Erythroblast (primary cell): ENCODE data around the gene PSMF1.

Experiments
- DNase-seq, 2 experiments: peaks; one replicate each; lab custom pipeline; 2025; lab: John Stamatoyannopoulos, UW
- GATA1 ChIP-seq: IDR thresholded peaks from 2 replicates; pipeline ENCODE4 v1.6.1; 2011; ENCODE audit warnings: low read depth, mild to moderate bottlenecking, control low read depth, low read length, moderate library complexity
- POLR2A ChIP-seq: IDR thresholded peaks from 2 replicates; pipeline ENCODE4 v1.6.1; 2011; ENCODE audit warnings: mild to moderate bottlenecking, low read length

Gene PSMF1

GRCh38 chr20:1183153-1183552 lies 64.8 kb downstream of the PSMF1 start:
- TF ChIP-seq GATA1 (no peak), POLR2A (no peak)
- no peak for DNase-seq

- DNase-seq = no peak
- TF ChIP-seq GATA1 (no peak), POLR2A (no peak)
Measured at GRCh38 chr20:1184260-1184637, 65.8 kb downstream of the PSMF1 start.

GRCh38 chr20:1184638-1185315 lies 66.4 kb downstream of the PSMF1 start, which contains the start of gene TMEM74B:
Gene TMEM74B (minus strand): TSS chr20:1184981. CDS start chr20:1183801, 1,180 bp downstream.
- peak; percentile 42 to 49 for DNase-seq
- TF ChIP-seq POLR2A (no peak), GATA1 (no peak)

- peak in 1 of 2 experiments; percentile 59 for DNase-seq
- TF ChIP-seq POLR2A = no peak
- TF ChIP-seq GATA1 = no peak
Measured at GRCh38 chr20:1185316-1185741, 66.9 kb downstream of the PSMF1 start.

- TF ChIP-seq GATA1 (no peak), POLR2A (no peak)
- peak; percentile 82 to 86 for DNase-seq
Measured at GRCh38 chr20:1185790-1186334, 67.5 kb downstream of the PSMF1 start.

GRCh38 chr20:1186367-1186991 lies 68.1 kb downstream of the PSMF1 start:
- DNase-seq = peak in 1 of 2 experiments; percentile 31
- no peak for TF ChIP-seq POLR2A
- no peak for TF ChIP-seq GATA1

- peak; percentile 89 to 92 for DNase-seq
- TF ChIP-seq GATA1 (no peak), POLR2A (no peak)
Measured at GRCh38 chr20:1187605-1188171, 69.3 kb downstream of the PSMF1 start.

GRCh38 chr20:1188347-1188746 lies 69.9 kb downstream of the PSMF1 start:
- DNase-seq = no peak
- TF ChIP-seq GATA1 = no peak

GRCh38 chr20:1189827-1190226 lies 71.4 kb downstream of the PSMF1 start:
- TF ChIP-seq POLR2A (no peak), GATA1 (no peak)

GRCh38 chr20:1190847-1191246 lies 72.4 kb downstream of the PSMF1 start:
- peak; percentile 45 to 77 for DNase-seq
- TF ChIP-seq POLR2A = no peak

More at GRCh38 chr20:1189827-1190226, 71.4 kb downstream of the PSMF1 start:
- DNase-seq = no peak

- DNase-seq = no peak
Measured at GRCh38 chr20:1191299-1191698, 72.9 kb downstream of the PSMF1 start.

GRCh38 chr20:1195226-1195625 lies 76.8 kb downstream of the PSMF1 start:
- TF ChIP-seq POLR2A (no peak), GATA1 (no peak)
- no peak for DNase-seq

More at GRCh38 chr20:1191299-1191698, 72.9 kb downstream of the PSMF1 start:
- no peak for TF ChIP-seq POLR2A
- TF ChIP-seq GATA1 = no peak

GRCh38 chr20:1196634-1197033 lies 78.2 kb downstream of the PSMF1 start:
- TF ChIP-seq POLR2A (no peak), GATA1 (no peak)
- no peak for DNase-seq

GRCh38 chr20:1197801-1198200 lies 79.4 kb downstream of the PSMF1 start:
- DNase-seq = no peak
- no peak for TF ChIP-seq GATA1
- no peak for TF ChIP-seq POLR2A

GRCh38 chr20:1198751-1199150 lies 80.3 kb downstream of the PSMF1 start:
- DNase-seq = no peak
- TF ChIP-seq GATA1 (no peak), POLR2A (no peak)
